GM12874 (cell line): ENCODE results near the gene SDC3.

ENCODE experiments used
- TF ChIP-seq, protein P1 (sequence below): IDR thresholded peaks from 2 replicates; pipeline ENCODE4 v1.5.1; 2011; ENCODE audit warnings: low read depth, mild to moderate bottlenecking, control low read depth, low read length, moderate library complexity; ENCODE audit not compliant: insufficient read depth

The SDC3 gene

DNA sequence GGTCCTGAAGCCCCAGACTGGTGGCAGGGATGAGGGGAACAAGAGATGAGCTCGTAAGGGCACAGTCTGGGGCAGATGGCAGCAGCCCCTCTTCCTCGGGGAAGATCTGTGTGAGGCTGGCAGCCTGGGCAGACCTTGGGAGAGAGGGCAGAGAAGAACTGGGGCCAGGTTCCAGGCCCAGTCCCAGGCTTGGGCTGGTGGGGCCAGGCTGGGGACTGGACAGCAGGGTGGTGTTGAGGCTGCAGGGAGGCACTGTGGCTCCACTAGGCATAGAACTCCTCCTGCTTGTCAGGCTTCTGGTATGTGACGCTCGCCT lies 35.7 kb downstream of the SDC3 start:
- TF ChIP-seq, protein P1, sequence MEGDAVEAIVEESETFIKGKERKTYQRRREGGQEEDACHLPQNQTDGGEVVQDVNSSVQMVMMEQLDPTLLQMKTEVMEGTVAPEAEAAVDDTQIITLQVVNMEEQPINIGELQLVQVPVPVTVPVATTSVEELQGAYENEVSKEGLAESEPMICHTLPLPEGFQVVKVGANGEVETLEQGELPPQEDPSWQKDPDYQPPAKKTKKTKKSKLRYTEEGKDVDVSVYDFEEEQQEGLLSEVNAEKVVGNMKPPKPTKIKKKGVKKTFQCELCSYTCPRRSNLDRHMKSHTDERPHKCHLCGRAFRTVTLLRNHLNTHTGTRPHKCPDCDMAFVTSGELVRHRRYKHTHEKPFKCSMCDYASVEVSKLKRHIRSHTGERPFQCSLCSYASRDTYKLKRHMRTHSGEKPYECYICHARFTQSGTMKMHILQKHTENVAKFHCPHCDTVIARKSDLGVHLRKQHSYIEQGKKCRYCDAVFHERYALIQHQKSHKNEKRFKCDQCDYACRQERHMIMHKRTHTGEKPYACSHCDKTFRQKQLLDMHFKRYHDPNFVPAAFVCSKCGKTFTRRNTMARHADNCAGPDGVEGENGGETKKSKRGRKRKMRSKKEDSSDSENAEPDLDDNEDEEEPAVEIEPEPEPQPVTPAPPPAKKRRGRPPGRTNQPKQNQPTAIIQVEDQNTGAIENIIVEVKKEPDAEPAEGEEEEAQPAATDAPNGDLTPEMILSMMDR = no peak

DNA sequence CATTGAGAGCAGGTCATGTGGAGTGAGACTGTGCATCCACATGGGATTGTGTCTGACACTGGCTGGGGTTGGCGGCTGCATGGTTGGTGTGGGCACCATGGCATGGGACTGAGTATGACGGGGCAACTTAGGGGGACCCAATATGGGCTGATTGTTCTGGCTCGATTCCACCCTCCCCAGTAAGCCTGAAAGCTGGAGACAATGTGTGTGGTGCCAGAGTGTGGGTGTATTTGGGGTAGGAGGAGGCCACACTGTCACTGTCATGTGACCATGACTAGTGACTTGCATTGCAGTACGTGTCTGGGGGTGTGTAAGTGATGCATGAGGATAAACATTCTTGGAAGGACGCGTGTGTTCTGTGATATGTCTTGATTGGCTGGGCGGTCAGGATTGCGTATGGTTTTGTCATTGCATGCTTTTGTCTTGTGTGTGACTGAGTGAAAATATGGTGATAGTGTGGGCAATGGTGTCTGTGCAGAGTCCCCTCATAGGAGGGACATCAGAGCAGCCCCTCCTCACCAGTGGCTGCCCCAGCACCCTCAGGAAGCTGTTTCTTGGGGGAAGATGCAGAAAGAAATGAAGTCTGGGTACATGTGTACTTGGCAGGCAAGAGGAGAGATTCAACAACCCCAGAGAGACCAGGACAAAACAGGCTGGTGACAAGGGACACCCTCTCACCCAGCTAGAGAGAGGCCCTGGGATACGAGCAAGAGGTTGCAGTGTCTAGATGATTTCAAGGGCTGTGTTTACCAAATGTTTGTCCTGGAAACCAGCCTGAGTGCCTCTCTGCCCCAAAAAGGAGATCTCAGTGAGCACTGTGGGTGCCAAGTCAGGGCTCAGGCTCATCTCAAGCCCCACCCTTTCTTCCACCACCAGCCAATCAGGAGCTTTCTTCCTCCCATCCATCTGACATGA lies 36.3 kb downstream of the SDC3 start:
- TF ChIP-seq, protein P1 = no peak

DNA sequence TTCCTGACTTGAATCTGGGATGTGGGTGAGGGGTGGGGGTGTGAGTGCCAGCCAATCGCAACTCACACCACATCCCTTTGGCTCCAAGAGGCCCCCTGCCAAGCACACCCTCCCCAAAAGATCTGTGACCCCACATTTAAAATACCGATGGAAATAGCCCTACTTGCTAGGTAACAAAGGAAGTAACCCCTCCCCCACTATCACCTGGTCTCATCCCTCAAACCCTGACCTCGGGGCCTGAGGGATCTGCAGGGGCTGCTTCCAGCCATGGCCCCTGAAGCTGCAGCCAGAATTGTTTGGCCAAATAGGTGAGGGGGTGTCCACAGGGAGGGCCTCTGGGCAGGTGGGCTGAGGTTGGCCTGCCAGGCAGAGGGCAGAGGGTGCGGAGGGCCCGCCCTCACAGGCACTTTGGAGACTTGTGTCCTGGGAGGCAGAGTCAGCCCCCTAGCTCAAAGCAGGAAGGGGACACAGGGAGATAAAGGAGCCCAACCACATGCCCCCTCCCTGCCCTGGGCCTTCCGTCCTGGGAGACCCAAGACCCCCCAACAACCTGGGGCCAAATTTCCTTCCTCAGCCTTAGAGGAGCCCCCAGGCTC lies 37.2 kb downstream of the SDC3 start:
- TF ChIP-seq, protein P1 = no peak

DNA sequence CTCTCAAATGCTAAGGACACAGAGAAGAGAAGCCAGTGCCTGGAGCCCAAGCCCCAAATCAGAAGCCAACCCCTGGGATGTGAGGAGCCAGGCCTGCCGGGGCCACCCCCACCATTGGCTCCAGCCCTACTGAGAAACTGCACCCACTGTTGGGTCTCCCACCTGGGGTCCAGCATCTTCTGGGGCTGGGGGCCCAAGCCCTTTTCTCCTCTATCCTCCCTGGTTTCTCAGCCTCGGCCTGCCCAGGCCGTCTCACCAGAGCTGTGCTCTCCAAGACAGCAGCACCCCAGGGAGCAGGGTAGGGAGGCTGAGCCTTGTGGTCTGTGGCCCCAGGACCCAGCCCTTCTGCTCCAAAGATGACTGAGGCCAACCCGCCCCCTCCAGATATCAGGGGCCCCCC lies 37.9 kb downstream of the SDC3 start:
- TF ChIP-seq, protein P1 = no peak

DNA sequence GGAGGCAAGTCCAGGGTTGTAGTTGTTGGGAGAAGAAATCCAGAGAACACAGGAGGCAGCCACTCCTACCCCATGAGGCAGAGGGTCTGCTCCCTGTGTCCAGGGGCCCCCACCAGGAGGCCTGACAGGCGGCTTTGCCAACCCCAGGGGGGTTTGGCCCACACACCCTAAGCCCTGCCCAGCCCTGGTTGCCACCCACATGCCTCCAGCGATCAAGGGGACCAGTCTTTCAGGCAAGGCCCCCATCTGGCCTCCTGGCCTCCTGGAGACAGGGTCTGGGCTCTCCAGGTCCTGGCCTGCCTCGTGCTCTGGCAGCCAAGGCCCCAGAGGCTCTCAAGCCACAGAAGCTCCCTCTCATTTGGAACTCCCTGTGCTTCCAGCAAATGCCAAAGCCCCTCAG lies 38.5 kb downstream of the SDC3 start:
- TF ChIP-seq, protein P1 = no peak

DNA sequence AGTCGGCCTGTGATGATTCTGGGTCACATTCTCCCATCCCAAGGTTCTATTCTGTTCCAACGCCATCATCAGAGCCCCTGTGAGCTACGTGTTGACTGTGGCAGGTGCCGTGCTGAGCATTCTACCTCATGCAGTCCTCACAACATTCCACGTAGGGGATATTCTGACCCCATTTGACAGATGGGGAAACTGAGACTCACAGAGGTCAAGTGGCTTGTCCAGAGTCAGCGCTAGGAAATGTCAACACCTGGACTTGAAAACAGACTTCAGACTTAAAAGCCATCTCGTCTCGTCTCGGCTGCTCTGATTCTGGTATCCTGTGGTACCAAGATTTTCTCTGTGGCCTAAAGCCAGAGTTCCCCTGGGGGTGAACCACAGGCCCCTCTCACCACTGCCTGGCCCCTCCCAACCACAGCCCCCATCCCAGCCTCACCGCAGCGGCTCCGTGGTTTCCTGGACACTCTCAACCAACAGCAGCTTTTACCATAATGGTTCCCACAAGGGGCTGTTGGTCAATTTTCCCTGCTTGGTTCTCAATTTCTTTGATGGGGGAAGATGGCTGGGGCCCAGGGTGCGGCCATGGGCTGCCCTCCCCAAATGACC lies 39.6 kb downstream of the SDC3 start:
- TF ChIP-seq, protein P1 = no peak

DNA sequence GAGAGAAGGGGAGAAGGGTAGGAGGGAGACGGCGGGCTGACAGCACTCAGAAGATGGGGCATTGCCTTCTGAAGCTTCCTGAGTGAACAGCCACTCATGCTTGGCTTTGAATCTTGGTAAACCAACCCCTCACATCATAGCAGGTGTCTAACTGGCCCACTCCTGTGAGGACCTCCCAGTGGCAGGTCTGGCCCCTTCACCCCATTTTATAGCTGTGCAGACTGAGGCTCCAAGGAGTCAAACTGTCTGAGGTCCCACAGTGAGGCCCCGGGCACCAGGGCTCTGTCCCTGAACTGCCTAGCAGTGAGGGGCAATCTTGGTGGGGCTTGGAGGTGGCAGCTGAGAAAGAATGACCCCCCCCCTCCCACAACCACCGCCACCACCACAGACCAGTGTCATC lies 41.0 kb downstream of the SDC3 start:
- TF ChIP-seq, protein P1 = no peak
